ENCODE measurements around the gene PLLP.

Gene PLLP, protein sequence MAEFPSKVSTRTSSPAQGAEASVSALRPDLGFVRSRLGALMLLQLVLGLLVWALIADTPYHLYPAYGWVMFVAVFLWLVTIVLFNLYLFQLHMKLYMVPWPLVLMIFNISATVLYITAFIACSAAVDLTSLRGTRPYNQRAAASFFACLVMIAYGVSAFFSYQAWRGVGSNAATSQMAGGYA

DNA sequence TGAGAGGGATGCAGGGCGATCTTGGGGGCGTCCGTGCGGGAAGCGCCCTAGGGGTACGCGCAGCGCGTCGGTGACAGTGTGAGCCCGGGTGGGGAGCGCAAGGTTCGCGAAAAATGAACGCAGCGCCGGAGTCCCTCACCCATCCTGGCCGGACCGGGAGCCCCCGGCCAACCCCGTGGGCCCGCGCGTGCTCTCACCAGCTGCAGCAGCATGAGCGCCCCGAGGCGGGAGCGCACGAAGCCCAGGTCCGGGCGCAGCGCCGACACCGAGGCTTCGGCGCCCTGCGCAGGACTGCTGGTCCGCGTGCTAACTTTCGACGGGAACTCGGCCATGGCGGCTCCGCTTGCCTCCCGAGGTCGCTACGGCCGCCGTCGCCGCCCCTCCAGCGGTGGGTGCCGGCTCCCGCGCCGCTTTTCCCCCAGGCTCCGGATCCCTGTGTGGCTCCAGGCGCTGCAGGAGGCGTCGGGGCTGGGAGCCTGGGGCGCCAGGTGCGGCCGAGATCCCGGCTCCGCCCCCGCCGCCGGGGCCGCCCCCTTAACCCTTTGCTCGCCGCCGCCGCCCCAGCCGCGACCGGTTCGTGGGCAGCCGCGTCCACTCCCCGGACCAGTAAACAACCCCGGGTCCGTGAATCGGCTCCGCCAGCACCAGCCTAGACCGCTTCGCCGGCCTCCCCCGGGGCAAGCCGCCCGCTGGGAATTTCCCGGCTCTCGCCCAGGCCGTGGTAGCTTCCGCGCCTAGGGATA is at the start of gene PLLP:
TSS of gene PLLP (minus strand) at position 464 of the 743 bp plus-strand sequence. CDS start at position 332, 132 bp downstream.
- FAIRE-seq = no peak

DNA sequence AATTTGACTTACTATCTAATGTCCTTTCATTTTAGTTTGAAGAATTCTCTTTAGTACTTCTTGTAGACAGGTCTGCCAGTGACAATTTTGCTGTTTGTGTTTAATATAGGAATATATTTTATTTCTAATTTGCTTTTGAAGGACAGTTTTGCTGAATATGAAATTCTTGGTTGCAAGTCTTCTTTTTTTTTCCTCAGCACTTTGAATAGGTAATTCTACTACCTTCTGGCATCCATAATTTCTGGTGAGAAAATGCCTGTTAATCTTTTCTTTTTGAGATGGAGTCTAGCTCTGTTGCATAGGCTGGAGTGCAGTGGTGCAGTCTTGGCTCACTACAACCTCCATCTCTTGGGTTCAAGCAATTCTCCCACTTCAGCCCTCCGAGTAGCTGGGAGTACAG is 48.9 kb upstream of the PLLP start:
- FAIRE-seq = no peak

DNA sequence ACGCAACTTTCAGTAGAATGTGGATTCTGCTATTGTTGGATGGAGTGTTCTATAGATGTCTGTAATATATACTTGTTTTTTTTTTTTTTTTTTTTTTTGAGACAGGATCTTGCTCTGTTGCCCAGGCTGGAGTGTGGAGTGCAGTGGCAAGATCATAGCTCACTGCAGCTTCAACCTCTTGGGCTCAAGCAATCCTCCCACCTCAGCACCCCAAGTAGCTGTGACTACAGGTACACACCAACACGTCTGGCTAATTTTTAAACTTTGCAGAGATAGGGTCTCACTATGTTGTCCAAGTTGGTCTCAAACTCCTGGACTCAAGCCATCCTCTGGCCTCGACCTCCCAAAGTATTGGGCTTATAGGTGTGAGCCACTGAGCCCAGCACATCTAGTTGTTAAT is 46.9 kb upstream of the PLLP start:
- no peak for FAIRE-seq

DNA sequence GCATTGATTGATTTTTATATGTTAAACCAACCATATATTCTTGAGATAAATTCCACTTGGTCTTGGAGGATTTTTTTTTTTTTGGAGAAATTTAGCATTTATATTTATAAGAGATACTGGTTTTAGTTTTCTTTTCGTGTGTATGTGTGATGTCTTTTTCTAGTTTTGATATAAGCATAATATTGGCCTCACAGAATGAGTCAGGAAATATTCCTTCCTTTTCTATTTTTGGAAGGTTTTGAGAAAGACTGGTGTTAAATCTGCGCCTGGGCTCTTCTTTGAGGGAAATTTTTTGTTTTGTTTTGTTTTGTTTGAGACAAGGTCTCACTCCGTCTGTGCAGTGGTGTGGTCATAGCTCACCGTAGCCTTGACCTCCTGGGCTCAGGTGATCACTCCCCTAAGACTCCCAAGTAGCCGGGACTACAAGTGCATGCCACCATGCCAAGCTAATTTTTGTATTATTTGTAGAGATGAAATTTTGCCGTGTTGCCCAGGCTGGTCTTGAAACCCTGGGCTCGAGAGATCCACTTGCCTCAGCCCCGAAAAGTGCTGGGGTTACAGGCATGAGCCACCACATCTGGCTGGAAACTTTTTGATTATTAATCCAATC is 45.4 kb upstream of the PLLP start:
- FAIRE-seq = no peak

DNA sequence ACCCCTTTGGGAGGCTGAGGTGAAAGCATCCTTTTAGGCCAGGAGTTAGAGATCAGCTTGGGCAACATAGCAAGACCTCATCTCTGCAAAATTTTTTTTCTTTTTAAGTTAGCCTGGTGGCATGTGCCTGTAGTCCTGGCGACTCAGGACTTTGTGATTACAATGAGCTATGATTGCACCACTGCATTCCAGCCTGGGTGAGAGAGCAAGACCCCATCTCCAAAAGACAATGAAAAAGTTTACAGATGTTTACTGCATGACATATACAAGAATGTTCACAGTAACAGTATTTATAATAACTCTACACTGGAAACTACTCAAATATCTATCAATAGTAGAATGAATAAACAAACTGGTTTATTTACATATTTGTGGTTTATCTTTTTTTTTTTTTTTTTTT is 41.0 kb upstream of the PLLP start:
- FAIRE-seq = no peak

DNA sequence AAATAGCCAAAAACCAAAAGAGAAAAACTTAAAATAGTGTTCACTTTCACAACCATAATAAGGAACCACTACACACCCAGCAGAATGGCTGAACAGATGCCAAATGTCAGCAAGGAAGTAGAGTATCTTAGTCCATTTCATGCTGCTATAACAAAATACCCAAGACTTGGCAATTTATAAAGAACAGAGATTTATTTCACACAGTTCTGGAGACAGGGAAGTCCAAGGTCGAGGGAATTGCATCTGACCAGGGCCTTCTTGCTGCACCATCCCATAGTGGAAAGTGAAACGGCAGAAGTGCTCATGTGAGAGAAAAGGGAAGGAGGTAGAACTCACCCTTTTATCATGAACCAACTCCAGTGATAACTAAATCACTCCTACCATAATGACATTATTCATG is 40.3 kb upstream of the PLLP start:
- no peak for FAIRE-seq

DNA sequence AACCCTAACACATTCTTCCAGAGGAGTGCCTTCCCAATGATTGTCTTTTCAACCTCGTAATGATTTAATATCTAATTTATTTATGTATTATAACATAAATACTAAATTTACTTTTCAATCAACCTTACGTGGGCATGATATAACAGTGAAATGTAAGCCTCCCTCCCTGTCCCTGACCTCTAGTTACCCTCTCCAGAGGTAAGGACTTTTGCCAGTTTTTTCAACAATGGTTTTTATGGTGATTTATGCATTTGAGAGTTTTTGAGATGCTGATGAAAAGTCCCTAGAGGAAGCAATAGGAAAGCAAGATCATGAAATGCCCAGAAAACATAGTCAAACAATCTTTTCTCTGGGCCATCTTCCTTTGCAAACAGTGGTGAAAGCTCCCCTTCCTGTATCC is 35.2 kb upstream of the PLLP start:
- no peak for FAIRE-seq

DNA sequence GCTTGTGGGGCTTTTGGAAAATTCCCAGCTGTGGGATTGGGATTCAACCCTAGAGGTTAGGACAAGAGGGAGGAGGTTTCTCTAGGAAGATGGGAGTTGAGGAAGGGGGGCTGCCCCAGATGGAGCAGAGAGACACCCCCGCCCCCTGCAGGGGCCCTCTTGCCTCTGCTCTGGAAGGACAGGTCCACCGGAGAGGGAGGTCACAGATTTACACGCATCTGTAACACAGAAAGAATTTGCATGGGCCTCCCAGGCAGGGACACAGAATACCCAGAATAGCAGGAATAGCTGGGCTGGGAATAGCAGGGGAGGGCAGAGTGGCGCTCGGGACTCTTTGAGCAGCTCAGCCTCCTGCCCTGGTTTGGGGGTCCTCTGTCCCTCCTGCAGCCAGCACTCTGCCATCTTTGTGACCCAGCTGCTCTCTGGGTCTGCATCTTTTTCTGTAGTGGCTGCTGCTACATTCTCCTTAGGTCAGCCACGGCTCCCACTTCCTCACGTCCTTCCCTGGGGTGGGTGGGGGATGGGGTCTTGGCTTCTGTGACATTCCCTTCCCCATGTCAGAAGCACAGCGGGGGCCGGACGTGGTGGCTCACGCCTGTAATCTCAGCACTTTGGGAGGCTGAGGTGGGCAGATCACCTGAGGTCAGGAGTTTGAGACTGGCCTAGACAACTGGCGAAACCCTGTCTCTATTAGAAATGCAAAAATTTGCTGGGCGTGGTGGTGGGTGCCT is 33.9 kb upstream of the PLLP start:
- FAIRE-seq = no peak

DNA sequence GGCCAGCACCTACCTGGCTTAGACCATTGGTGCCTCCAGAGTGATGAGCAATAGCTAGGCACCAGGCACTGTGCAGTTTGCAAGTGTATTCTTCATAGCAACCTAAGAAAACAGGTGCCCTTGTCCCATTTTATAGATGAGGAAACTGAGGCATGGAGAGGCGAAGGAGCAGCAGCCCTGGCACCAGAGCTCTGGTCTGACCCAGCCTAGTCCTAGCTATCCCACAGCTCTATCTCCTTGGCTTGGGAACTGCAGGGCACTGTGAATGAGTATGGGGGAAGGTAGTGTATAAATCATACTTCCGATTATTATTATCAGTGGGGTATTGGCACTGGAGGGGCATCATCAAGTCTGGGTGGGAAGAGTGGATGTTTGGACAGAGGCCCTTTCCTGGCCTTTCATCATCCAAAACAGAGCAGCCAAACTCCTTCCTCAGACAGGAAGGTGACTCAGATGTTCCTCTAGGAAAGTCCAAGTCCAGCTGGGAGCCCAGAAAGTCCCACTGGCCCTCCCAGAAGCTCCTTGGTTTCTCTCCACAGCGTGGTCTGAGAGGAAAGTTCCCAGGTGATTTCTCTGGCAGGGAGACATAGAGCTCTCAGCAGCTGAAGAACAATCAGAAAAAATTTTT is 32.0 kb upstream of the PLLP start:
- FAIRE-seq = no peak

DNA sequence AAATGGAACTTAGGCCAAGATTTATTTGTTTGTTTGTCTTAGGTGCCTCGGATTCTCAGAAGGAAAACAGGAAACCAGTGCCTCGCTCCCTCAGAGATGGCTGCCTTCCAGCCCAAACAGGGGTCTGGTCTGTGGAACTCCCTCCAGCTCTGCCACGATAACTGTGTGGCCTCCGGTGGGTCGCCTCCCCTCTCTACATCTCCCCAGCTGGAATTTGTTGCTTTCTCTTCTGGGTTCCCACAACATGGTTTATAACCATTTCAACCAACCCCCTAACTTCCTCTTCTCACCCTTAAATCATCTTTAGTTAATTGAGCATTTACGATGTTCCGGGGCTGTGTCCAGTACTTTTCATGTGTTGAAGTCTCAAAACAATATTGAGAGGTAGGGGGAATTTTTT is 30.9 kb upstream of the PLLP start:
- no peak for FAIRE-seq

DNA sequence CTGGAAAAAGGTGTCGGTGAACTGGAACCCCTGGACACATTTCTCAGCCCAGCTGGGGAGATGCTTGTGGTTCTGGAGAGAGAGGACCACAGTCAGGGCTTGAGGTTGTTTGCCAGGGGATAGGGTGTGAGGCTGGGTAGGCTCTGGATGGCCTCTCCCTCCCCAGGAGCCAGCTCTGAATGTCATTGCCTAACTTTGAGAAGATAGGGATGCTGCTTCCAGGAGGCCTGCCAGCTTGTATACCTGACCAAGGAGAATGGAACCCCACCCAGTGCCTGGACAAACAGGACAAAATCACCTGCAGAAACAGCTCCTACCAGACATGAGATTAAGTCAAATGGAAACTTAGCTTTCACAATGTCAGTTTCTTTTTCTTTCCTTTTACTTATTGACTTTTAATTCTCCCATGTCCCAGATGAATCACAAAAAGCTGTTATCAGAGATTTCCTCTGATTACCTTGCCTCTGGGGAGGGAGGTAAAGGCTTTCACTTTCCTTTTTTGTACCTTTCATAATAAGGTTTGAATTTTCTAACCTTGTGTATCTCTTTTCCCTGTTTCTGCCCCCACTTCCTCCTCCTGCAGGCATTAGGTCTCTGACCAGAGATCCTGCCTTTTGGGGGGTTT is 29.8 kb upstream of the PLLP start:
- no peak for FAIRE-seq

DNA sequence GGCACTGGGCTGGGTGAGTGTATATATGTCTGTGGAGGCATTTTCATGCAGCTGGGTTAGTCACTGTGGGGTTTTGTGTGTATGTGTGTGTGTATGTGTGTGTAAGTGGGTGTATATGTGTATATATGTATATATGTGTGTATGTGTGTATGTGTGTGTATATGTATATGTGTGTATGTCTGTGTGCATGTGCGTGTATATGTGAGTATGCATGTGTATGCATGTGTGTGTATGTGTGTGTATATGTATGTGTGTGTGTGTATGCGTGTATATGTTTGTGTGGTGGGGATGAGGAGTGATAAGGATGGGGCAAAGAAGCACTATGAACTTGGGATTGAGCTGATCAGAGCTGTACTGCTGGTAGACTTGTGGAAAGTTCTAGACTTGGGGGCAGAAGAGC is 29.0 kb upstream of the PLLP start:
- no peak for FAIRE-seq

DNA sequence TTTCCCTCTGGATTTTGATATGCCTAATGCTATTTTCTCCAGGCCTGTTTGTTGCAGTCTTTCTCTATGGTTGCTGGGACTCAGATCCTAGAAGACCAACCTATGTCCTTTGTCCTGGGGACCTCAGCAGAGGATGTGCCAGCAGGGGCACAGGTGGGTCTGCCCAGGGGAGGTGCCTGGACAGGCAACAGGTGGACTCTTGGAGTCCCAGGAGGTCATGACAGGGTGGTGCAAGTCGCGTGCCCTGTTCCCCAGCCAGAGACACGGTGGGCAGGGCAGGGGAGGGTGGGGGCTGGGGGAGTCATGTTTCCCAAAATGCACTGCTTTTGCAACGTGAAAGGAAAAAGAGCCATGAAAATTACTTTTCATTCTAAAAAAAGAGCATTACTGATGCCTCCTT is 26.3 kb upstream of the PLLP start:
- FAIRE-seq = no peak

DNA sequence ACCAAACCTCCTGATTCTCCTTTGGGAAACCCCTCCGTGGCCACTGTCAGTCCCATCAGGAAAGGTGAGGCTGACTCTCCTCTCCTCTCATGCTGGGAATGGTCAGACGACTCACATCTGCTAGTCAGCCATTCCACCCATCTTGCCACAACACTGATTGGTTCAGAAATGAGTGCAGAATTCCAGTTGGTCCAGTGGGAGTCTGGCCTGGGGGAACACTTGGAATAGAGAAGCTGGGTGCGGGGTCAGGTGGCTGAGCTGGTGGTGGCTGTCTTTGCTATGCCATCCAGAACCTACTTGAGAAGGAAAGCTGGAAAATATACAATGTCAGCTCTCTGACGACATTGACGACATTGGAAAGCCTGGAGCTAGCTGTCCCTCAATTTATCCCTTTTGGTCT is 23.6 kb upstream of the PLLP start:
- no peak for FAIRE-seq

DNA sequence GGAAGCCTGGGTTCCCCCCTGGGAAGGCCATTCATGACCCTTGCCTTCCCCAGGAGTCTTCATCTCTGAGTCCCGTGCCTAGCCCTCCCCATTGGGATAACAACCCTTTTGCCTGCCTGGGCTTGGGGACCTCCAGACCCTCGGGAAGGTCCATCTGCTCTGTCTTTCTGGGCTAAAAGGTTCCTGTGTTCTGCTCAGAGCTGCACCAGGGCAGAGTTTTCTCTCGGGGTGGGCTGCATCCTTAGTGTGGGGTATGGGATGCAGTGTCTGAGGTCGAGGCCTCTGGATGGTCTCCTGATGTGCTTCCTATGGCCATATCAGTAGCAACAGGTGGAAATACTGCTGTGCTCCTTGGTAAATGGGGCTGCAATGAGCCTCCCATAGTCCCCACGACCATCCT is 22.9 kb upstream of the PLLP start:
- no peak for FAIRE-seq

DNA sequence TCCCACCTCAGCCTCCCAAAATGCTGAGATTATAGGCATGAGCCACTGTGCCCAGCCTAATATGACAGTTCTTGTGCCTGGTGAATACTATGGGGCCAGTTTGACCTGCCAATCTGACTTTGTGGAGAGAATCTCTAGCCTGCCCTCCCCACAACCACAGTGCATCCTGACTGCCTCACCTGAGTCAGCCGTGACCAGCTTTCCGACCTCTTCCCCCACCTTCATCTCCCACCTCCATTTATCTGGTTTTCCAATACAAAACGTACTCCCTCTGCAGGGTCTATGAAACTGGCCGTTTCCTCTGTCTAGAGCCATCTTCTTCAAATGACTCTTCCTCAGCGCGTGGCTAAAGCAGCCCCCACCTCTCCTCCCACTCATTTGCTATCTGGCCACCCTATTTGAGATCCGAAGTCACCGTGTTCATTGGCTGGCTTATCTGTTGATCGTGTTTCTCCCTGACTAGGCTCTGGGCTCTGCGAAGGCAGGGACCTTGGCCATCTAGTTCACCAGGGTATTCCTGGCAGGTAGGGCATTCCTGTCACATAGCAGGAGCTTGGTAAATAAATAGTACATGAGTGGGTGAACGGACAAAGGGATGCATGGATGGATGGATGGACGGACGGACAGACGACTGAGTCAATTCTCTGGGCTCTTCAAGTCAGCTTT is 22.3 kb upstream of the PLLP start:
- no peak for FAIRE-seq

DNA sequence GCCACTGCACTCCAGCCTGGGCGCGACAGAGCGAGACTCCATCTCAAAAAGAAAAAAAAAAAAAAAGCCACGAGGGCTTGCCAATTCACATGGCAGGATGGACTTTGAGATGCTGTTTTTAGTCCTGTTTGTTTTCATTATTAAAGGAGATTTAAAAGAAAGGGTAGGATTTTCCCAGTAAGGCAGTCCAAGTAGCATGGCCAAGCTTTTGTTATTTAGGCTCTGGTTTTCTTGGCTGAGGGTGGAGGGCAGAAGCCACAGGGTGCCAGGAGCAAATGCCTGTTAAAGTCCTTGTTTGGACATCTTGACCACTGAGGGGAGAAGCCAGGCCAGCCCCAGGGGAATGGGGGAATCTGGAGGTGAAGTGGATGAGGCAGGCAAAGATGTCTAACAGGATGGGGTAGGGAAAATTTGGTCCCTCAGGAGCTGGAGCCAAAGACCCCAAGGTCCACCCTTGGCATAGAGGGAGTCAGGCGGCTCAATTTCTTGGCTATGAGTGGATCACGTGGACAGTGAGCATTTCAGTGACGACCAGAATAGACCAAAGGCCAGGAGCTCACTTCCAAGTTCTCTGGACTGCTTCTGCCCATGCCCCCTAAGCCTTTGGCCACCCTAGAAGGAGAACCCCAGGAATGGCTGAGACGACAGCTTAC is 20.8 kb upstream of the PLLP start:
- FAIRE-seq = no peak

DNA sequence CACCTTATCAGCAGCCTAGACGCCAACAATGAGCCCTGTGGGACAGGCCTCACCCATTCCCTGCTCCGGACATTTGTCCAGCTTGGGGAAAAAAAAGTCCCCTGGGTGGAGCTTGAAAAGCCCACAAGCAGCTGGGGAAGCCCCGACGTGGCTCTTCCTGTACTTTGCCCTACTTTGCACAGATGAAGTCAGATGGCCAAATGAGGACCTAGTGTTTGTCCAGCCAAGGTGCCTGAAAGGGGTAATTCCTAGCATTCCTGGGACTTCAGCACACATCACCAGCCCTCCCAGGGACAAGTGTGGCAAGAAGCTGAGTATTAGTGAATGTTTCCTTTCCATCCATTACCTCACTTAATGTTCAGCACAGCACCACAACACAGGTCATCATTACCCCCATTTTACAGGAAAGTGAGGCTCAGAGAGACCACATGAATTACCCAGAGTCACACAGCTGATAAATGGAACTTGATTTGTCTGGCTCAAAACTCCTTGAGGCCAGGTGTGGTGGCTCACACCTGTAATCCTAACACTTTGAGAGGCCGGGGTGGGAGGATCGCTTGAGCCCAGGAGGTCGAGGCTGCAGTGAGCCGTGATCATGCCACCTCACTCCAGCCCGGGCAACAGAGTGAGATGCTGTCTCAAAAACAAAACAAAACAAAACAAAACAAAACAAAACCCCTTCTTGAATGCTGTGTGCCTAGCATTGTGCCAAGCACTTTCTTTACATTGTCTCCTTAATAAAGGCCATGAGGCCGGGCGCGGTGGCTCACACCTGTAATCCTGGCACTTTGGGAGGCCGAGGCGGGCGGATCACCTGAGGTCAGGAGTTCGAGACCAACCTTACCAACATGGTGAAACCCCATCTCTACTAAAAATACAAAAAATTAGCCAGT is 19.9 kb upstream of the PLLP start:
- no peak for FAIRE-seq

DNA sequence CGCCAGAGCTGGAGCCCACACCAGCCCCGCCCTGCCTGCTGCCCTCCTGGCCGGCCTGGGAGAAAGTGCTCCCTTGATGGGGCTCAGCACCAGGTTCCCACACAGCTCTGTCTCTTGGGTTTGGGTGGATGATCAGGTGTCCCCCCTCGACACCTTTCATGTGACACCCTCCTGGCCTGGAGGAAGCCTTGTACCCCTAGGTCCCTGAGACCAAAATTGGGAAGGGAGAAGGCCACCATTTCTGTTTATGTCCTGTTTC is 19.4 kb upstream of the PLLP start:
- no peak for FAIRE-seq

DNA sequence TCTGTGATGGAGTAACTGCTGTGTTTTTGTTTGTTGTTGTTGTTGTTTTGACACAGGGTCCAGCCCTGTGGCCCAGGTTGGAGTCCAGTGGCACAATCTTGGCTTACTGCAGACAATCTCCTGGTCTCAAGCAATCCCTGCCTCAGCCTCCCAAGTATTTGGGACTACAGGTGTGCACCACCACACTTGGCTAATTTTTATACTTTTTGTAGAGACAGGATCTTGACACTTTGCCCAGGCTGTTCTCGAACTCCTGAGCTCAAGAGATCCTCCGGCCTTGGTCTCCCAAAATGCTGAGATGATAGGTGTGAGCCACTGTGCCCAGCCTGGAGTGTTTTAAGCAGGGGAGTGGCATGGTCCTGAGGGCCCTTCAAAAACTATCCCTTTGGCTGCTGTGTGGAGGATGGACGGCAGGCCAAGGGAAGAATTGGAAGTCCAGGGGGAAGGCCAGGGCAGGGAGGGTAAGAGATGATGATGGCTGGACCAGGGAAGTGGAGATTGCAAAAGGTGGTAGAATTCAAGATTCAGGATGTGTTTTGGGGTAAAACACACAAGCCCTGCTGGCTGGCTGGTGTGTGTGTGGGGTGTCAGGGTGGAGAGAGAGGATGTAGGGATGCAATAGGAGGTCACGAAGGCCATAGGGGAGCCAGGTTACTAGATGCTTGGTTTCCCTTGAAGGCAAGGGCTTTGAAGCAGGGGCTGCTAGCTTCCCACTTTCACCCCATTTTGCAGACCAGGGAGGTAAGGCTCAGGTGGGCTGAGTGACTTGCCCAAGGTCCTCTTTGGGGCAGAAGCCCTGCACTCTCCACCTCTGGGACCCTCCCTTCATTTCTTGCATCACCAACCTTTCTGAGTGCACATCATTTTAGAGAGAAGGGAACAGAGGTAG is 18.8 kb upstream of the PLLP start:
- no peak for FAIRE-seq

Data from G401.6 (cell line).